Measurements from ENCODE around the gene CENPX.

CENPX gene

DNA sequence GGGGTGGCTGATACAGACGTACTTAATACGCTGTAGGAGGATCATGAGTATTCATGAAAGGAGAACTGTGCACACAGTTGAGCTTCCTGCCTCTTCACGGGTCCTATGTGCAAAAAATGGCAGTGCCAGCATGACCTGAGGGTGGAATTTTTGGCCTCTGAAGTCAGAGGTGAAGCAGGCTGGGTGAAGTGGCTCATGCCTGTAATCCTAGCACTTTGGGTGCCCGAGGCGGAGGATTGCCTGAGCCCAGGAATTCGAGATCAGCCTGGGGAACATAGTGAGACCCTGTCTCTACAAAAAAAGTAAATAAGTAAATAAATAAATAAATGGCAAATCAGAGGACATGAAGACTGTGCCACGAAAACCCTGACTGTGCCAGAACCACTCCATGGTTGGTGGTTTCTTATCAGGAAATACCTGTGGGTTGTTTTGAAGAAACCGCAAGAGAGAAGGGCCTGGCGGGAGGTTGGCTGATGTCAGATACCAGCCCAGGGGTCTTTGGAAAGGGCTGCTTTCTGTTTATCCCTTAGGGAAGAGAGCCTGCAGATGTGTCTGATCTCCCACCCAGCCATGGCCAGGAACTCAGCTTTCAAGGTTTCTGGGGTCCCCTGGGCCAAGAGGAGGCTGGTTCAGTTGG lies 41.9 kb downstream of the CENPX start:
- DNase-seq (ENCODE audit: low read depth, low spot score): peak; percentile 49

DNA sequence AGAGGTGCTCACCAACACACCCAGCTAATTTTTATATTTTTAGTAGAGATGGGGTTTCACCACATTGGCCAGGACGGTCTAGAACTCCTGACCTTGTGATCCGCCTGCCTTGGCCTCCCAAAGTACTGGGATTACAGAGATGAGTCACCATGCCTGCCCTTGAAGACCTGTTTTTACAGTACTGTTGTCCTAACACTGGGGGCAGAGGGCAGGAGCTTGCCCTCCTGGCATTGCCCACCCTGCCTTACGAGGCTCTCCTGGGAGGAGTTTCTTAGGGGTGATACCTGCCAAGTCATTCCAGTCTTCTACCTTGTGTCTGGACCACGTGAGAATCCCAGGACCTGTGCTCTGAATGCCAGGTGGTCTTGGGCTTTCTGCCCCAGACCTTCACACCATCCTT lies 42.6 kb downstream of the CENPX start:
- DNase-seq (ENCODE audit: low read depth, low spot score): no peak

DNA sequence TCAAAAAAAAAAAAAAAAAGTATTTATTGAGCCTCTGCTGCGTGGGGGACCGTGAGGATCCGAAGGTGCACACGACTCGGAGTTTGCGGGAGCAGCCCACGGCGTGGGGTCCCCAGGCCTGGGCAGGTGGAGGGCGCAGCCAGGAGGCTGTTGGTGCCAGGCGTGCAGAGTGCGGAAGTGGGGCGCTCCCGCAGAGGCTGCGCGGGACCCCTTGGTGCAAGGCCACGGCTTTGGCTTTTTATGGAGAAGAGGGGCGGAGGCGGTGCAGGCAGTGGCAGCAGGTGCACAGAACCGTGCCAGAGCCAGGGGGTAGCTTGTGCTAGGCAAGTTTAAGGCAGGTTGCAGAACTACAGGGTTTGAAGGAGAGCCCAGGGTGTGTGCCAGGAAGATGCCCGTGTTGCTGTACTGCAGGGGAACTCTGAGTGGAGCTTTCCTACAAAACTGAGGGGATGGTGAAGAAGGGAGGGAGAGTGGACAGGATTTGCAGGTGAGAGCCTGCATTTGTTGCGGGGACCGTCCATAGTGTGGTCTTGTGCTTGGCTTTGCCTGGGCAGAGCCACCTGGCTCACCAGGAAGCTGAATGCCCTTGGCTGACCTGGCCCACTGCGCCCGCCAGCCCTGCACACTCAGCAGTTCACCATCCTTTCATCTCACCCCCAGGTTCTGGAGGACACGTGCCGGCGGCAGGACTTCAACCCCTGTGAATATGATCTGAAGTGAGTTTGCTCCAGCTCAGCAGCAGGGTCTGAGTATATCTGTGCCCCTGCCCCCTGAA lies 44.0 kb downstream of the CENPX start:
- no peak for DNase-seq (ENCODE audit: low read depth, low spot score)

DNA sequence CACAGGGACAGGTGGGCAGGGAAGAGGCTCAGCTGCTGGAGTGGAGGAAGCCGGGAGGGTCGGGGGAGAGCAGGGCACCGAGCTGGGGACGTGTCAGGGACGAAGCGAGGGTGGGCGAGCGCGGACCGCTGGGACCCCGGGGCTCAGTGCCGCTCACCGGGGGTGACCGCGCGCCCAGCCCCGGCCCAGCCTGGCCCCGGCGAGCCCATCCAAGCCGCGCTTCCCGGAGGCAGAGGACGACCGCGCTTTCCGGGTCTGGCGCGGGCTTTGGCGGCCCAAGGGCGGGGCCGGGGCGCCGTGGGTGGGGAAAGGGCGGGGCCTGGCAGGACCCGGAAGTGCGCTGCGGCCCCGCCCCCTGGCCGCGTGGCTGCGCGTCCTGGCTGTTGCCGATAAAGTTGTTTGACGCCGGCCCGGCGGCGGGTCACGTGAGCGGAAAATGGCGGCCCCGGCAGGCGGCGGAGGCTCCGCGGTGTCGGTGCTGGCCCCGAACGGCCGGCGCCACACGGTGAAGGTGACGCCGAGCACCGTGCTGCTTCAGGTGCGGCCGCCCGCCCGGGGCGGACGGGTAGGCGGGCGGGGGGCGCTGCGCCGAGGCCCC lies 45.4 kb downstream of the CENPX start, which contains the start of gene ASPSCR1:
ASPSCR1 (plus strand) TSS at position 419 of the 598 bp plus-strand sequence; CDS start at position 437, 18 bp downstream.
- DNase-seq (ENCODE audit: low read depth, low spot score): peak; percentile 97

DNA sequence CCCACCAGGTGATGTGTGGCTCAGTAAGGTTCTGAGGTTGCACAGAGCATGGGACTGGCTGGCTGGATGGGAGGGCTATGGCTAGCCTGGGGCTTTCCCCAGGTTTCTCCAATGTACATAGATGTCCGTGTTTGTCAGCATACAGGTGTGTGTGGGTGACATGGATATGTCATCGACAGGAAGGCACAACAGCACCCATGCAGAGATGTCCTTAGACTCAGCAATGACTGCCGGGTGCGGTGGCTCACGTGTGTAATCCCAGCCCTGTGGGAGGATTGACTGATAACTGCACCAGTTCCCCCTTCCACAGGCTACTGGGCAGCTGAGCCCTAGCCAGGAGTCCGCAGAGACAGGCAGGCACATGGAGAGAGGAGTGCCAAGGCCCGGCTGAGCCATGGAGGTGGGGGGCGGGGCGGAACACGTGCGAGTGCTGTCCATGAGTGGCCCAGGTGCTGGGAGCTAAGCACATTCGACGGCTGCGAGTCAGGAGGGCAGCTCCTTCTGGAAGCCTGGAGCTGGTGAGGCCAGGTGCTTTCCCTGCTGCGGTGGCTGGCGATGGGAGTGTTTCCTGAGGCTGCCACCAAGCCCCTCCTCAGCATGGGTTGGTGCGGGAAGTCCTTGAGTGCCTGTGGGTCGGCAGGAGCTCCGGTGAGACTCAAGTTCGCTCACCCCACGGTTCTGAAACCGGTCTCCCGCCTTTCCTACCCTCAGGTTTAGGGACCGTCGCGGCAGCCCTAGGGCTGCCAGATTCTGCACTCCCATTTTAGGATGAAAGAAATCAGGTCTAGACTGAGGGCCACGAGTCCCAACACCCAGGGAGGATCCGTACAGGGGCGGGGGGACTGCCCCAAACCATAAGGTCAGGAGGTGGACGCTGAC lies 46.1 kb downstream of the CENPX start:
- DNase-seq (ENCODE audit: low read depth, low spot score): peak; percentile 39

DNA sequence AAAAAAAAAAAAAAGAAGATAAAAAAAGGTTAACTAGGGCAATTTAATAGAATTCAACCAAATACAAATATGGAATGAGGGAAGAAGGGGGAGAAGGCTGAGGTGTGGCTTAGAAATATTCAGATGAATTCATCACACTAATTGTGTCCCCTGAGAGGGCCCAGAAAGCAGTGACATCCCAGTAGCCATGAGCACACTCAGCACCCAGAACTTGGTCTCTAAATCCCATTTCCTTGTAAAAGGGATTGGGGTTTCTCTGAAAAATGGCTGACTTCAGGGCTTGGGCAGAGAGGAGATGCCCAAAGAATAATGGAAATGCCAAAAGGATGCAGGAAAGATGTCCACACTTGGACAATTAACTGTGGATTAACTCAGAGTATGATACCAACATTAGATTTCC lies 49.2 kb downstream of the CENPX start:
- no peak for DNase-seq (ENCODE audit: low read depth, low spot score)

DNA sequence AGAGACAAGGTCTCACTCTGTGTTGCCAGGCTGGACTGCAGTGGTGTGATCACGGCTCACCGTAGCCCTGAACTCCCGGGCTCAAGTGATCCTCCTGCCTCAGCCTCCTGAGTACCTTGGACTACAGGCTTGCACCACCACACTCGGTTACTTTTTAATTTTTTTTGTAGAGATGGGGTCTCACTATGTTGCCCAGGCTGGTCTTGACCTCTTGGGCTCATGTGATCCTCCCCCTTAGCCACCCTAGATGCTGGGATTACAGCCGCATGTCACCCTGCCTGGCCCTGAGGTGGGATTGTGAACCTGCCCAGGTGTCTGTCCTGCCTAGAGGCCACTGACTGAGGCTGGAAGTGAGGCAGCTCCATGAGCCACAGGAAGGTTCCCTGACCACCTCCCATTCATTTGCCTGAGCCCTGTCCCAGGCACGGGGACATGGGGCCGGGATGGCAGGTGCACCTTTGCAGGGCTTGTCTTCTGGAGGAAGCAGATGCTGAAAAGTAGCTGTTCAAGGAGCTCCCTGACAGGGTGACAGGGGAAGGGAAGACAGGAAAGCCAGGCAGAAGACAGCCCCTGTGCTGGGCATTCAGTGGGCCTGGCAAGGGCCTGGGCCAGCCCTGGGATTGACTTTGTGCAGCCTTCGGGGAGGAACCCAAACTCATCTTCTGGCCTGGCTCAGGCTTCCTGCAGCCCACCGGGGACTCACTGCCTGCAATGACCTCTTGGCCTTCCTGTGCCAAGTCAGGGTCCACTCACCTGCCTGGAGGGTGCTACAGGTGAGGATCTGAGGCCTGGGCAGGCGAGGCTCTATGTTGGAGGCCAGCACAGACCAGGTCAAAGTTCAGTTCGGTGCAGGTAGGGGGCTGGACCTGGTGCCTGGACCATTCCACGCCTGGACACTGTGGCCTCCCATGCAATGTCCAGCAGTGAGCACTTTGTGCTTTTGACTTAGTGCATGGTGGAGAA lies 53.5 kb downstream of the CENPX start:
- no peak for DNase-seq (ENCODE audit: low read depth, low spot score)

All from astrocyte of the hippocampus (primary cell).